Measurements from ENCODE around the gene CCDC85C. TPM values are rescaled to one million over a fixed set of nuclear protein-coding genes. Genes with fewer than 3 reads are reported as not detected.

CCDC85C gene
- total RNA-seq, 6 donors from 2014 or later: 5.2 to 31.0 (median 20.4) TPM

- Histone ChIP-seq H3K9me3 (no peaks in the 10 kb centered on the region), H3K36me3 (peaks cover 14 to 88% (median 55%) of the 10 kb centered on the region in 4 donors), H3K27ac (no peak overlapping the region), H3K27me3 (no peaks in the 10 kb centered on the region), H3K4me1 (no peaks in the 10 kb centered on the region), H3K4me3 (no peak overlapping the region)
- TF ChIP-seq POLR2AphosphoS5 (IDR thresholded peaks at IDR 0.05): no peak
- TF ChIP-seq EP300 (IDR thresholded peaks at IDR 0.05): no peak
- DNase-seq (no peak), ATAC-seq (ENCODE audit: low FRiP score in 2 of 2) (no peak)
- 94 to 95% methylated on average over 5 of the region's 5 CpGs for WGBS, 2 donors
Measured at GRCh38 chr14:99461411-99462085, 142.5 kb downstream of the CCDC85C start.

- Histone ChIP-seq H3K4me1 (no peaks in the 10 kb centered on the region), H3K9me3 (no peaks in the 10 kb centered on the region), H3K4me3 (no peak overlapping the region), H3K27ac (no peak overlapping the region), H3K36me3 (peaks cover 14 to 94% (median 58%) of the 10 kb centered on the region in 4 donors), H3K27me3 (no peaks in the 10 kb centered on the region)
- DNase-seq (no peak), ATAC-seq (ENCODE audit: low FRiP score in 2 of 2) (no peak)
- no peak for TF ChIP-seq POLR2A (IDR thresholded peaks at IDR 0.05)
- no peak for TF ChIP-seq POLR2AphosphoS5 (IDR thresholded peaks at IDR 0.05)
- no peak for TF ChIP-seq CTCF (IDR thresholded peaks at IDR 0.05)
- no peak for TF ChIP-seq EP300 (IDR thresholded peaks at IDR 0.05)
- 93 to 100% methylated on average over 3 of the region's 3 CpGs for whole genome bisulfite sequencing, 2 donors
Measured at GRCh38 chr14:99460793-99461192, 143.2 kb downstream of the CCDC85C start.

- no peak overlapping the region for H3K4me3 ChIP-seq
- DNase-seq (no peak), ATAC-seq (ENCODE audit: low FRiP score in 2 of 2) (no peak)
- 91 to 92% methylated on average over 5 of the region's 5 CpGs for WGBS, 2 donors
- H3K36me3 ChIP-seq: peaks cover 14 to 93% (median 59%) of the 10 kb centered on the region in 4 donors
- H3K9me3 ChIP-seq: no peaks in the 10 kb centered on the region
- H3K27ac ChIP-seq: no peak overlapping the region
- H3K27me3 ChIP-seq: no peaks in the 10 kb centered on the region
- TF ChIP-seq EP300 (IDR thresholded peaks at IDR 0.05) (no peak), POLR2A (IDR thresholded peaks at IDR 0.05) (no peak), POLR2AphosphoS5 (IDR thresholded peaks at IDR 0.05) (no peak), CTCF (IDR thresholded peaks at IDR 0.05) (no peak)
- no peaks in the 10 kb centered on the region for H3K4me1 ChIP-seq
Measured at GRCh38 chr14:99459481-99460100, 144.4 kb downstream of the CCDC85C start.

GRCh38 chr14:99454246-99454645, 149.8 kb downstream of the CCDC85C start:
- no peak overlapping the region for H3K27ac ChIP-seq
- no peak overlapping the region for H3K4me3 ChIP-seq
- no peaks in the 10 kb centered on the region for H3K9me3 ChIP-seq
- no peak for ATAC-seq (ENCODE audit: low FRiP score in 2 of 2)
- H3K36me3 ChIP-seq: peaks cover 16 to 88% (median 30%) of the 10 kb centered on the region in 4 donors
- no peaks in the 10 kb centered on the region for H3K27me3 ChIP-seq
- 65 to 71% methylated on average over 3 of the region's 3 CpGs for WGBS, 2 donors
- no peak for DNase-seq
- no peaks in the 10 kb centered on the region for H3K4me1 ChIP-seq
- TF ChIP-seq CTCF (IDR thresholded peaks at IDR 0.05) (no peak), POLR2AphosphoS5 (IDR thresholded peaks at IDR 0.05) (no peak), POLR2A (IDR thresholded peaks at IDR 0.05) (no peak), EP300 (IDR thresholded peaks at IDR 0.05) (no peak)

GRCh38 chr14:99452968-99453367, 151.0 kb downstream of the CCDC85C start:
- no peaks in the 10 kb centered on the region for H3K9me3 ChIP-seq
- no peak for ATAC-seq (ENCODE audit: low FRiP score in 2 of 2)
- H3K36me3 ChIP-seq: peaks cover 18 to 91% (median 31%) of the 10 kb centered on the region in 4 donors
- TF ChIP-seq EP300 (IDR thresholded peaks at IDR 0.05) (no peak), CTCF (IDR thresholded peaks at IDR 0.05) (no peak), POLR2A (IDR thresholded peaks at IDR 0.05) (no peak), POLR2AphosphoS5 (IDR thresholded peaks at IDR 0.05) (no peak)
- 79 to 80% methylated on average over 4 of the region's 4 CpGs for WGBS, 2 donors
- no peak overlapping the region for H3K4me3 ChIP-seq
- no peaks in the 10 kb centered on the region for H3K27me3 ChIP-seq
- H3K4me1 ChIP-seq: no peaks in the 10 kb centered on the region
- no peak overlapping the region for H3K27ac ChIP-seq
- no peak for DNase-seq
